AG04450 (cell line): ENCODE data around the gene C2orf68. TPM values are rescaled to one million over a fixed set of nuclear protein-coding genes. Genes with fewer than 3 reads are reported as not detected.

ENCODE experiments used
- CTCF ChIA-PET: fragments of 300-600, 350-600 bp; formaldehyde crosslinking; extraction: SDS; loops from one replicate; lab custom pipeline; 2022; ENCODE audit warnings: antibody characterized with exemption, inconsistent platforms; lab: Charles Lee
- POLR2A ChIA-PET: fragments of 350-600 bp; formaldehyde crosslinking; extraction: SDS; loops from one replicate; lab custom pipeline; 2021; ENCODE audit warnings: antibody characterized with exemption, inconsistent platforms; lab: Yijun Ruan, JAX
- DNase-seq: peaks from one replicate; pipeline ENCODE4 v3.0.0-alpha.2; 2011; ENCODE audit warnings: low read depth, low spot score
- H3K27ac ChIP-seq: one replicate; pipeline ENCODE4 v1.5.1; 2012; ENCODE audit warnings: low read depth, low read length, control low read depth
- H3K27me3 ChIP-seq: one replicate; pipeline ENCODE4 v1.6.0; 2012; ENCODE audit warnings: low read length; ENCODE audit not compliant: control insufficient read depth, insufficient read depth
- H3K4me3 ChIP-seq: 2 replicates; pipeline ENCODE4 v1.5.1; 2011; ENCODE audit warnings: mild to moderate bottlenecking, low read depth, low read length, control low read depth
- H3K9me3 ChIP-seq: 2 replicates; pipeline ENCODE4 v1.5.1; 2012; ENCODE audit warnings: low read length; ENCODE audit not compliant: control insufficient read depth, insufficient read depth
- polyA plus RNA-seq: library from polyadenylated mRNA; depleted of rRNA; stranded (reverse); fragments of >200 nt; gene quantifications from 2 replicates; pipeline ENCODE4 v1.2.3, GENCODE V29; 2011
- TF ChIP-seq, protein P1 (sequence below): IDR thresholded peaks from 2 replicates; pipeline ENCODE4 v1.5.1; 2011; ENCODE audit warnings: low read depth, low read length, control low read depth, inconsistent platforms

Gene C2orf68
- polyA plus RNA-seq, 1 experiment, result 17.8 TPM

GRCh38 chr2:85648619-85649018, 36.8 kb upstream of the C2orf68 start:
- Histone ChIP-seq H3K9me3 (no peaks in the 10 kb centered on the region), H3K27ac (peak overlapping the region; percentile 98), H3K4me3 (no peak overlapping the region), H3K27me3 (no peaks in the 10 kb centered on the region)
- peak; percentile 39 for DNase-seq
- ChIA-PET CTCF (interaction anchor here (0.6 to 6.8 kb wide), 24 partner anchors 9 to 234 kb away, joined by 3 to 107 read pairs (median 6); partner anchors contain the start of gene SFTPB), POLR2A (interaction anchor here (0.8 to 1.7 kb wide), 3 partner anchors 13 to 123 kb away, joined by 3 to 7 read pairs (median 5); no protein-coding TSS in a partner anchor)
- TF ChIP-seq, protein P1, sequence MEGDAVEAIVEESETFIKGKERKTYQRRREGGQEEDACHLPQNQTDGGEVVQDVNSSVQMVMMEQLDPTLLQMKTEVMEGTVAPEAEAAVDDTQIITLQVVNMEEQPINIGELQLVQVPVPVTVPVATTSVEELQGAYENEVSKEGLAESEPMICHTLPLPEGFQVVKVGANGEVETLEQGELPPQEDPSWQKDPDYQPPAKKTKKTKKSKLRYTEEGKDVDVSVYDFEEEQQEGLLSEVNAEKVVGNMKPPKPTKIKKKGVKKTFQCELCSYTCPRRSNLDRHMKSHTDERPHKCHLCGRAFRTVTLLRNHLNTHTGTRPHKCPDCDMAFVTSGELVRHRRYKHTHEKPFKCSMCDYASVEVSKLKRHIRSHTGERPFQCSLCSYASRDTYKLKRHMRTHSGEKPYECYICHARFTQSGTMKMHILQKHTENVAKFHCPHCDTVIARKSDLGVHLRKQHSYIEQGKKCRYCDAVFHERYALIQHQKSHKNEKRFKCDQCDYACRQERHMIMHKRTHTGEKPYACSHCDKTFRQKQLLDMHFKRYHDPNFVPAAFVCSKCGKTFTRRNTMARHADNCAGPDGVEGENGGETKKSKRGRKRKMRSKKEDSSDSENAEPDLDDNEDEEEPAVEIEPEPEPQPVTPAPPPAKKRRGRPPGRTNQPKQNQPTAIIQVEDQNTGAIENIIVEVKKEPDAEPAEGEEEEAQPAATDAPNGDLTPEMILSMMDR, result peak; percentile 71

GRCh38 chr2:85647823-85648526, 36.1 kb upstream of the C2orf68 start:
- ChIA-PET POLR2A (interaction anchor here (0.7 to 1.0 kb wide), 2 partner anchors 58 to 125 kb away, joined by 3 to 5 read pairs; no protein-coding TSS in a partner anchor), CTCF (interaction anchor here (0.9 to 6.8 kb wide), 18 partner anchors 8 to 234 kb away, joined by 3 to 107 read pairs (median 6); partner anchors contain the start of gene SFTPB)
- TF ChIP-seq, protein P1, result no peak
- no peaks in the 10 kb centered on the region for H3K27me3 ChIP-seq
- no peaks in the 10 kb centered on the region for H3K9me3 ChIP-seq
- DNase-seq, result no peak
- H3K4me3 ChIP-seq, result no peak overlapping the region
- H3K27ac ChIP-seq, result no peak overlapping the region

DNA sequence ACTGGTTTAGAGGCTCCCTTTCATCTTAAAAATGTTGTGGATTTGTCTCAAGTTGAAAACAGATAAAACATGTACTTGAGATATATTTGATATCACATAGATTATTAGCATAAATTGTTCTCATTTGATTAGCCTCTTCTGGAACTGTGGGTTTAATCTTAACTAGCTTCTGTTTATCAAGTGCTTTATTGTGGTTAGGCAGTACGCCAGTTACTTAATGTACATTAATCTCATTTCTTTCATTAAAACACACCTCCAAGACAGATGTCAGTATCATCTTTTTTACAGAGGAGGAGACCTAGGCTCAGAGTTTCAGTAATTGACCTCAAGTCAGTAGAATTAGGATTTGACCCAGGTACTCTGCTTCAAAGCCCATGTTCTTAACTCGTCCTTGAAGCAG, 34.3 kb upstream of the C2orf68 start:
- ChIA-PET POLR2A (no interaction called here), CTCF (interaction anchor here (0.6 to 1.6 kb wide), 5 partner anchors 9 to 182 kb away, joined by 3 to 20 read pairs (median 4); no protein-coding TSS in a partner anchor)
- H3K27me3 ChIP-seq, result no peaks in the 10 kb centered on the region
- no peak for DNase-seq
- H3K27ac ChIP-seq, result no peak overlapping the region
- TF ChIP-seq, protein P1, result no peak
- no peaks in the 10 kb centered on the region for H3K9me3 ChIP-seq
- no peak overlapping the region for H3K4me3 ChIP-seq

- DNase-seq, result no peak
- TF ChIP-seq, protein P1, result no peak
- ChIA-PET CTCF (interaction anchor here (0.6 kb wide), 1 partner anchor 189 kb away, joined by 3 read pairs; no protein-coding TSS in a partner anchor), POLR2A (interaction anchor here (0.6 to 0.7 kb wide), 2 partner anchors 9 to 47 kb away, joined by 4 to 7 read pairs; no protein-coding TSS in a partner anchor)
- Histone ChIP-seq H3K4me3 (no peak overlapping the region), H3K27me3 (no peaks in the 10 kb centered on the region), H3K9me3 (no peaks in the 10 kb centered on the region), H3K27ac (no peak overlapping the region)
Measured at GRCh38 chr2:85644909-85645308, 33.0 kb upstream of the C2orf68 start.

DNA sequence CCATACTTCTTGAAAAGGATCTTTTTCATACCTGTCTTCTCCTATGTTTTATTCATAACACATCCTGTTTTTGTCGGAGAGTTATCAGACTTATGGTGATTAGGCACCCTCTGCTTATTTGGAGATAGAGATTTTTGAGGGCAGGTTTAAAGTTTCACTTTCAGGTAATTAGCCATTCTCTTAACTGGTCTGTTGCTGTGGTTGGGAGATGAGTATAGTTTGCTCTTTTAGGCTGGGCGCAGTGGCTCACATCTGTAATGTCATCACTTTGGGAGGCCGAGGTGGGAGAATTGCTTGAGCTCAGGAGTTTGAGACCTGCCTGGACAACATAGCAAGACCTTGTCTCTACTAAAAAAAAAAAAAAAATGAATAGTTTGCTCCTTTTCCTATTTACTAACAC, 30.9 kb upstream of the C2orf68 start:
- ChIA-PET POLR2A (interaction anchor here (0.7 kb wide), 1 partner anchor 99 kb away, joined by 4 read pairs; no protein-coding TSS in a partner anchor), CTCF (interaction anchor here (2.3 kb wide), 1 partner anchor 65 kb away, joined by 11 read pairs; no protein-coding TSS in a partner anchor)
- no peaks in the 10 kb centered on the region for H3K27me3 ChIP-seq
- DNase-seq, result no peak
- no peak overlapping the region for H3K4me3 ChIP-seq
- H3K9me3 ChIP-seq, result no peaks in the 10 kb centered on the region
- no peak overlapping the region for H3K27ac ChIP-seq
- TF ChIP-seq, protein P1, result no peak
